ENCODE results near the gene SEMA6B. TPM values are rescaled to one million over a fixed set of nuclear protein-coding genes. Genes with fewer than 3 reads are reported as not detected.

Gene SEMA6B
- polyA plus RNA-seq, 1 of the 3 experiments (the other 2 are of a cell fraction) = 3.7 TPM

GRCh38 chr19:4570402-4570801, 10.9 kb upstream of the SEMA6B start:
- POLR2A ChIA-PET = no interaction called here

GRCh38 chr19:4568886-4569285, 9.4 kb upstream of the SEMA6B start:
- H3K4me1 ChIP-seq (ENCODE audit: control insufficient read depth in 1 of 2, insufficient read depth in 2 of 2, low read depth in 1 of 2, low read length in 1 of 2) = no peaks in the 10 kb centered on the region; a peak in 1 of 4 replicates
- H3K4me2 ChIP-seq = no peak overlapping the region
- CTCF ChIA-PET = interaction anchor here (0.7 to 13.0 kb wide), 15 partner anchors 9 to 222 kb away, joined by 3 to 200 read pairs (median 7); partner anchors contain the start of gene SEMA6B
- no peak overlapping the region for H3K4me3 ChIP-seq (ENCODE audit: low read depth in 2 of 2, low read length in 1 of 2)
- H4K20me1 ChIP-seq (ENCODE audit: insufficient read depth) = no peaks in the 10 kb centered on the region
- no peaks in the 10 kb centered on the region for H3K79me2 ChIP-seq (ENCODE audit: insufficient read depth)
- 65% methylated on average over 7 of the region's 7 CpGs for WGBS (ENCODE audit: low lambda C conversion rate)
- no peak overlapping the region for H3K9ac ChIP-seq
- H3K36me3 ChIP-seq (replicated peaks in 1 of 2; ENCODE audit: control insufficient read depth in 1 of 2, insufficient read depth in 2 of 2, low read length in 1 of 2) = no peaks in the 10 kb centered on the region
- DNase-seq = no peak
- peaks cover 5% of the 10 kb centered on the region for H3F3A ChIP-seq (replicated peaks; ENCODE audit: insufficient read depth)
- no peak overlapping the region for H2AFZ ChIP-seq (ENCODE audit: low read depth)
- no peaks in the 10 kb centered on the region for H3K27me3 ChIP-seq (ENCODE audit: insufficient read depth)
- H3K9me3 ChIP-seq = no peaks in the 10 kb centered on the region
- POLR2A ChIA-PET = no interaction called here
- TF ChIP-seq USF1 (IDR thresholded peaks at IDR 0.05; ENCODE audit: borderline replicate concordance, low read depth) (no peak), YY1 (IDR thresholded peaks at IDR 0.05; ENCODE audit: low read depth) (no peak), PBX3 (IDR thresholded peaks at IDR 0.05) (no peak)
- H3K9me2 ChIP-seq = no peaks in the 10 kb centered on the region
- no peak overlapping the region for H3K27ac ChIP-seq (ENCODE audit: low read depth in 2 of 2, low read length in 1 of 2)

More at GRCh38 chr19:4570402-4570801, 10.9 kb upstream of the SEMA6B start:
- no peaks in the 10 kb centered on the region for H3K9me3 ChIP-seq
- H2AFZ ChIP-seq (ENCODE audit: low read depth) = no peak overlapping the region
- H3K9me2 ChIP-seq = no peaks in the 10 kb centered on the region
- no peaks in the 10 kb centered on the region for H3K79me2 ChIP-seq (ENCODE audit: insufficient read depth)
- CTCF ChIA-PET = interaction anchor here (0.6 to 13.0 kb wide), 10 partner anchors 10 to 1453 kb away, joined by 3 to 200 read pairs (median 11); partner anchors contain the start of gene SEMA6B
- no peak overlapping the region for H3K27ac ChIP-seq (ENCODE audit: low read depth in 2 of 2, low read length in 1 of 2)
- no peaks in the 10 kb centered on the region for H4K20me1 ChIP-seq (ENCODE audit: insufficient read depth)
- H3K9ac ChIP-seq = no peak overlapping the region
- no peaks in the 10 kb centered on the region for H3K36me3 ChIP-seq (replicated peaks in 1 of 2; ENCODE audit: control insufficient read depth in 1 of 2, insufficient read depth in 2 of 2, low read length in 1 of 2)
- H3K4me2 ChIP-seq = no peak overlapping the region
- H3K4me1 ChIP-seq (ENCODE audit: control insufficient read depth in 1 of 2, insufficient read depth in 2 of 2, low read depth in 1 of 2, low read length in 1 of 2) = no peaks in the 10 kb centered on the region; a peak in 1 of 4 replicates
- no peak for DNase-seq
- H3F3A ChIP-seq (replicated peaks; ENCODE audit: insufficient read depth) = peaks cover 5% of the 10 kb centered on the region
- H3K27me3 ChIP-seq (ENCODE audit: insufficient read depth) = no peaks in the 10 kb centered on the region
- no peak overlapping the region for H3K4me3 ChIP-seq (ENCODE audit: low read depth in 2 of 2, low read length in 1 of 2)
- TF ChIP-seq NRF1 (IDR thresholded peaks at IDR 0.05; ENCODE audit: low read depth, low read length) (no peak), IRF3 (IDR thresholded peaks at IDR 0.05; ENCODE audit: low read depth, low read length) (no peak), GABPA (IDR thresholded peaks at IDR 0.05; ENCODE audit: low read depth) (no peak), RXRA (IDR thresholded peaks at IDR 0.05; ENCODE audit: borderline replicate concordance, low read depth) (no peak), SIN3A (IDR thresholded peaks at IDR 0.05; ENCODE audit: borderline replicate concordance, low read depth, low read length) (no peak), TAF1 (IDR thresholded peaks at IDR 0.05; ENCODE audit: borderline replicate concordance, low read depth, low read length) (no peak), MEF2A (IDR thresholded peaks at IDR 0.05; ENCODE audit: borderline replicate concordance, low read depth) (no peak), FOSL2 (IDR thresholded peaks at IDR 0.05; ENCODE audit: borderline replicate concordance, low read depth) (no peak), EZH2phosphoT487 (IDR thresholded peaks at IDR 0.05; ENCODE audit: borderline replicate concordance, low read depth) (no peak), JUND (IDR thresholded peaks at IDR 0.05) (no peak), SMC3 (IDR thresholded peaks at IDR 0.05; ENCODE audit: low read depth, low read length) (no peak), USF1 (IDR thresholded peaks at IDR 0.05; ENCODE audit: borderline replicate concordance, low read depth) (no peak), RFX5 (IDR thresholded peaks at IDR 0.05; ENCODE audit: low read length) (no peak)
- 86% methylated on average over 11 of the region's 11 CpGs for WGBS (ENCODE audit: low lambda C conversion rate)
